Left lung (tissue), 10 donors: ENCODE results near the gene OSGIN1. TPM values are rescaled to one million over a fixed set of nuclear protein-coding genes. Genes with fewer than 3 reads are reported as not detected.

Experiments
- ATAC-seq: fragments of 200-7000 bp; cut with Tn5 transposase; one replicate; pipeline ENCODE4 v1.9.1; 2020; ENCODE audit warnings: moderate library complexity
- DNase-seq, 4 donors: peaks; one replicate each; pipeline ENCODE4 v3.0.0-alpha.2; 2013 to 2020
- H3K27ac ChIP-seq, 2 donors: fragments of 200-600 bp; sonication (generic) in 1 of 2; one replicate each; pipeline versions ENCODE4 v1.5.0 to v1.8.0; 2020 to 2021
- H3K27me3 ChIP-seq, 2 donors: fragments of 200-600 bp; sonication (generic) in 1 of 2; one replicate each; pipeline versions ENCODE4 v1.5.0 to v1.8.0; 2020 to 2021
- H3K36me3 ChIP-seq, 2 donors: fragments of 200-600 bp; sonication (generic) in 1 of 2; one replicate each; pipeline versions ENCODE4 v1.5.0 to v1.8.0; 2020 to 2021
- H3K4me1 ChIP-seq, 2 donors: fragments of 200-600 bp; one replicate each; pipeline ENCODE4 v1.8.0; 2021
- H3K4me3 ChIP-seq, 2 donors: fragments of 200-600 bp; sonication (generic) in 1 of 2; one replicate each; pipeline versions ENCODE4 v1.5.0 to v1.8.0; 2020 to 2021; ENCODE audit warnings: mild to moderate bottlenecking in 1 of 2
- H3K9me3 ChIP-seq, 2 donors: fragments of 200-600 bp; sonication (generic) in 1 of 2; one replicate each; pipeline versions ENCODE4 v1.5.0 to v1.8.0; 2020 to 2021
- intact Hi-C, 2 donors: fragments of 100-400 bp; cut with DNase I; formaldehyde crosslinking; loops; one replicate each; pipeline versions ENCODE4 v1.11.2 to v1.14.2; 2022
- polyA plus RNA-seq, 6 donors: library from polyadenylated mRNA; unstranded; fragments of 120-200 nt; gene quantifications; one replicate each; pipeline ENCODE4 v1.2.1, GENCODE V29; 2013; ENCODE audit not compliant: insufficient read length in 6 of 6
- total RNA-seq, 2 donors: library from RNA; stranded (reverse); fragmentation: NEBNext Ultra II Directional; extraction: Animal tissue kit (Norgen Biotek cat#: 25700); gene quantifications; one replicate each; pipeline ENCODE4 v1.2.1, GENCODE V29; 2021
- TF ChIP-seq, protein P1 (sequence below), 2 donors: fragments of 200-600 bp; sonication (generic) in 1 of 2; IDR thresholded peaks; one replicate each; pipeline versions ENCODE4 v1.5.0 to v1.8.0; 2021; ENCODE audit warnings: antibody characterized with exemption in 2 of 2
- donor health status: DM: no; HTN: yes; CAD: no.
- donor health status: DM: no; HTN: no; CAD: no.

Gene OSGIN1
- total and polyA plus RNA-seq, 8 donors = 0.47 to 18.0 (median 0.70) TPM

DNA sequence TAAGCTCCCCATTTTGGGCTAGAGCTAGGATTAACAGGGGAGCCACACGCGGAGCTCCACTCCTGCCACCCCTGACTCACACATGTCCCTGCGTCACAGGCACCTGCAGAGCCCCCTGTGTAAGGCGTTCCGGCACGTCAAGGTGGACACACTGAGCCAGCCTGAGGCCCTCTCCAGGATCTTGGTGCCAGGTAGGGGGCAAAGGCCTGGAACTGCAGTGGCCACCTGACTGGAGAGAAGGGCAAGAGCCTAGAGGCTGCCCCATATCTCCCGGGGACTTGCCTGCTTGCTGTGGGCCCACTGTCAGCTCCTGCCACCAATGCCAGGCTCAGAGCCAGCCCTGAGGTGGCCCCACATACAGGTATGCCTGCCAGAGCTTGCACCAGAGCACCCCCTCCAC, 48.7 kb downstream of the OSGIN1 start:
- H3K27me3 ChIP-seq = peaks cover 0 to 75% of the 10 kb centered on the region in 2 donors
- intact Hi-C loops = no loop called here
- no peaks in the 10 kb centered on the region for H3K9me3 ChIP-seq
- DNase-seq (no peak), ATAC-seq (no peak)
- H3K4me1 ChIP-seq = no peaks in the 10 kb centered on the region
- H3K4me3 ChIP-seq = no peak overlapping the region
- H3K27ac ChIP-seq = no peak overlapping the region
- TF ChIP-seq, protein P1, sequence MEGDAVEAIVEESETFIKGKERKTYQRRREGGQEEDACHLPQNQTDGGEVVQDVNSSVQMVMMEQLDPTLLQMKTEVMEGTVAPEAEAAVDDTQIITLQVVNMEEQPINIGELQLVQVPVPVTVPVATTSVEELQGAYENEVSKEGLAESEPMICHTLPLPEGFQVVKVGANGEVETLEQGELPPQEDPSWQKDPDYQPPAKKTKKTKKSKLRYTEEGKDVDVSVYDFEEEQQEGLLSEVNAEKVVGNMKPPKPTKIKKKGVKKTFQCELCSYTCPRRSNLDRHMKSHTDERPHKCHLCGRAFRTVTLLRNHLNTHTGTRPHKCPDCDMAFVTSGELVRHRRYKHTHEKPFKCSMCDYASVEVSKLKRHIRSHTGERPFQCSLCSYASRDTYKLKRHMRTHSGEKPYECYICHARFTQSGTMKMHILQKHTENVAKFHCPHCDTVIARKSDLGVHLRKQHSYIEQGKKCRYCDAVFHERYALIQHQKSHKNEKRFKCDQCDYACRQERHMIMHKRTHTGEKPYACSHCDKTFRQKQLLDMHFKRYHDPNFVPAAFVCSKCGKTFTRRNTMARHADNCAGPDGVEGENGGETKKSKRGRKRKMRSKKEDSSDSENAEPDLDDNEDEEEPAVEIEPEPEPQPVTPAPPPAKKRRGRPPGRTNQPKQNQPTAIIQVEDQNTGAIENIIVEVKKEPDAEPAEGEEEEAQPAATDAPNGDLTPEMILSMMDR (IDR thresholded peaks at IDR 0.05) = no peak
- H3K36me3 ChIP-seq = no peaks in the 10 kb centered on the region

DNA sequence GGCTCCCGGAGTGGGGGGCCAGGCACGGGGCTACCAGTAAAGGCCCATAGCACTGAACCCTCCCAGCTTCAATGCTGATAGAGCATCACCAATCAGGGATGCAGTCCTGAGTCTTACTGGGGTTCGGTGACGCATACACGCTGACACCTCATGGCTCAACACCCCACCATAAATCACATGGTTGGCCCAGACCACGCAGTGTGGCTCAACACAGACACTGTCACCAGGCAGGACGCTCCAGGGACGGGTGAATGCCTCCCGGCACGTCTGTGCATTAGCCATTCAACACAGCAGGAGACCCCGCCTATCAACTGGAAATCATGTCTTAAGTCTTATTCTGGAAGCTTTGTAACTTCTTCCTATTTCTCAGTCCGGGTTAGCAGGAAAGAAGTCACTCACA, 50.0 kb downstream of the OSGIN1 start:
- Histone ChIP-seq H3K9me3 (no peaks in the 10 kb centered on the region), H3K4me3 (no peak overlapping the region), H3K27ac (no peak overlapping the region), H3K4me1 (no peaks in the 10 kb centered on the region), H3K36me3 (no peaks in the 10 kb centered on the region), H3K27me3 (peaks cover 0 to 70% of the 10 kb centered on the region in 2 donors)
- no peak for ATAC-seq
- DNase-seq = no peak
- intact Hi-C loops = no loop called here
- TF ChIP-seq, protein P1 (IDR thresholded peaks at IDR 0.05) = no peak

GRCh38 chr16:84004442-84004841, 51.4 kb downstream of the OSGIN1 start:
- ATAC-seq = no peak
- intact Hi-C loops = no loop called here
- no peaks in the 10 kb centered on the region for H3K36me3 ChIP-seq
- TF ChIP-seq, protein P1 (IDR thresholded peaks at IDR 0.05) = no peak
- no peaks in the 10 kb centered on the region for H3K9me3 ChIP-seq
- no peaks in the 10 kb centered on the region for H3K4me1 ChIP-seq
- no peak for DNase-seq
- peaks cover 0 to 61% of the 10 kb centered on the region in 2 donors for H3K27me3 ChIP-seq
- no peak overlapping the region for H3K4me3 ChIP-seq
- H3K27ac ChIP-seq = no peak overlapping the region

DNA sequence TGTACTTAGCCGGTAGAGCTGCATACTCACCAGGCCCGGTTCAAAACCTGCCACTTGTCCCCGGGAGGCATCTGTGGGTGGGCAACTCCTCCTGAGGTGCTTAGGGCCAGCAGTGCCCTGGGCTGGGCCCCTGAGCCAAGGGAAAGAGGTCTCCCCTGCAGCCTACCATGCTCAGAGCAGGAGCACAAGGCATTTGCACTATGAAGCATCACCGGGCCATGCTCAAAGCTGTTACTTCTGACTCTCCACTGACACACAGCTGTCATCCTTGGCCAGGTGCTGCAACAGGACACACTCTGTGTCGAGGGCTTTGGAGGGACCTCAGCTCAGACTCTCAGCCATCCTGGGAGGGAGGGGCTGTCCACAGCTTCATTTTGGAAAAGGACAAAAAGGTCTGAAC, 52.4 kb downstream of the OSGIN1 start:
- no peaks in the 10 kb centered on the region for H3K9me3 ChIP-seq
- H3K4me1 ChIP-seq = no peaks in the 10 kb centered on the region
- DNase-seq = no peak
- H3K27ac ChIP-seq = no peak overlapping the region
- H3K36me3 ChIP-seq = no peaks in the 10 kb centered on the region
- intact Hi-C loops = no loop called here
- TF ChIP-seq, protein P1 (IDR thresholded peaks at IDR 0.05) = no peak
- H3K27me3 ChIP-seq = peaks cover 0 to 61% of the 10 kb centered on the region in 2 donors
- ATAC-seq = no peak
- no peak overlapping the region for H3K4me3 ChIP-seq

- Histone ChIP-seq H3K4me3 (no peak overlapping the region), H3K4me1 (no peaks in the 10 kb centered on the region), H3K27me3 (peaks cover 0 to 47% of the 10 kb centered on the region in 2 donors), H3K27ac (no peak overlapping the region), H3K9me3 (no peaks in the 10 kb centered on the region), H3K36me3 (no peaks in the 10 kb centered on the region)
- DNase-seq (no peak), ATAC-seq (no peak)
- intact Hi-C loops = no loop called here
- TF ChIP-seq, protein P1 (IDR thresholded peaks at IDR 0.05) = no peak
Observed at GRCh38 chr16:84007520-84007919, 54.5 kb downstream of the OSGIN1 start.
